SU-DHL-6 (cell line): ENCODE measurements around the gene ITIH1.

ENCODE experiments used
- H2AFZ ChIP-seq: fragments of 200-600 bp; sonication (generic); 2 replicates; pipeline ENCODE4 v1.6.1; 2014; ENCODE audit warnings: low read depth, mild to moderate bottlenecking, moderate library complexity, mixed read lengths, antibody characterized with exemption, low read length; ENCODE audit not compliant: severe bottlenecking
- H3F3A ChIP-seq: fragments of 200-600 bp; shearing (Covaris generic); 2 replicates; pipeline ENCODE4 v1.6.0; 2016; ENCODE audit warnings: antibody characterized with exemption, mild to moderate bottlenecking; ENCODE audit not compliant: insufficient read depth
- H3K27ac ChIP-seq: fragments of 200-600 bp; sonication (generic); 2 replicates; pipeline ENCODE4 v1.5.1; 2016; ENCODE audit warnings: low read depth, mild to moderate bottlenecking, low read length, moderate library complexity, mixed read lengths
- H3K27me3 ChIP-seq: fragments of 200-600 bp; sonication (generic), shearing (Covaris generic); 2 replicates; pipeline ENCODE4 v1.6.0; 2014; ENCODE audit warnings: mild to moderate bottlenecking, low read length
- H3K36me3 ChIP-seq: fragments of 200-600 bp; sonication (generic); 2 replicates; pipeline ENCODE4 v1.6.1; 2014; ENCODE audit warnings: mild to moderate bottlenecking, low read length, mixed read lengths
- H3K4me2 ChIP-seq: fragments of 300-600, 200-600 bp; shearing (Covaris generic), sonication (generic); 2 replicates; pipeline ENCODE4 v1.6.0; 2014; ENCODE audit warnings: low read length, low read depth, mild to moderate bottlenecking; ENCODE audit not compliant: poor library complexity, severe bottlenecking
- H3K4me3 ChIP-seq: fragments of 200-600 bp; sonication (generic); 2 replicates; pipeline ENCODE4 v1.5.1; 2014; ENCODE audit warnings: antibody characterized with exemption, low read length, mild to moderate bottlenecking, mixed read lengths; ENCODE audit not compliant: insufficient read depth, poor library complexity, severe bottlenecking
- H3K79me2 ChIP-seq: fragments of 200-600 bp; sonication (generic); 2 replicates; pipeline ENCODE4 v1.6.1; 2014; ENCODE audit warnings: mild to moderate bottlenecking, low read length, moderate library complexity; ENCODE audit not compliant: insufficient read depth
- H3K9ac ChIP-seq: fragments of 200-600 bp; sonication (generic); 2 replicates; pipeline ENCODE4 v1.7.0; 2014; ENCODE audit warnings: mild to moderate bottlenecking, low read length
- H3K9me2 ChIP-seq: fragments of 200-600 bp; sonication (generic); replicated peaks from 2 replicates; pipeline ENCODE4 v1.6.1; 2014; ENCODE audit warnings: low read length; ENCODE audit not compliant: insufficient read depth
- H3K9me3 ChIP-seq: fragments of 200-600 bp; sonication (generic); 2 replicates; pipeline ENCODE4 v1.6.1; 2014; ENCODE audit warnings: low read length, mixed read lengths; ENCODE audit not compliant: insufficient read depth
- H4K20me1 ChIP-seq: fragments of 200-600 bp; sonication (generic); 2 replicates; pipeline ENCODE4 v1.6.1; 2014; ENCODE audit warnings: low read depth, mild to moderate bottlenecking, antibody characterized with exemption, low read length, moderate library complexity, mixed read lengths
- CTCF ChIP-seq: fragments of 200-600 bp; sonication (generic); IDR thresholded peaks from one replicate; pipeline ENCODE4 v1.5.1; 2017; ENCODE audit warnings: antibody characterized with exemption, mild to moderate bottlenecking, low read length, moderate library complexity; ENCODE audit not compliant: insufficient read depth, poor library complexity, severe bottlenecking
- EZH2phosphoT487 ChIP-seq: fragments of 200-600 bp; sonication (generic), shearing (Covaris generic); conservative IDR thresholded peaks from 2 replicates; pipeline ENCODE4 v1.6.1; 2018; ENCODE audit warnings: mild to moderate bottlenecking, antibody characterized with exemption, low read length, moderate library complexity, mixed read lengths

ITIH1 gene

GRCh38 chr3:52771702-52772101 is 5.7 kb upstream of the ITIH1 start:
- no peaks in the 10 kb centered on the region for H3K9me3 ChIP-seq
- no peak for TF ChIP-seq CTCF
- no peak for TF ChIP-seq EZH2phosphoT487
- H3K27ac ChIP-seq: no peak overlapping the region
- no peaks in the 10 kb centered on the region for H3K9me2 ChIP-seq
- H2AFZ ChIP-seq: peak overlapping the region; percentile 95
- no peaks in the 10 kb centered on the region for H3K36me3 ChIP-seq
- no peaks in the 10 kb centered on the region for H3K79me2 ChIP-seq
- H3F3A ChIP-seq: no peaks in the 10 kb centered on the region; the same call in 1 of the 2 replicates
- no peak overlapping the region for H3K4me3 ChIP-seq
- no peaks in the 10 kb centered on the region for H4K20me1 ChIP-seq
- peak overlapping the region; percentile 93 for H3K4me2 ChIP-seq
- H3K27me3 ChIP-seq: no peaks in the 10 kb centered on the region
- peak overlapping the region; percentile 66; the same call in 1 of the 2 replicates for H3K9ac ChIP-seq

GRCh38 chr3:52773361-52774065 is 3.9 kb upstream of the ITIH1 start:
- Histone ChIP-seq H3K9ac (no peak overlapping the region), H3F3A (no peaks in the 10 kb centered on the region; the same call in 1 of the 2 replicates), H4K20me1 (no peaks in the 10 kb centered on the region), H3K4me3 (no peak overlapping the region), H2AFZ (no peak overlapping the region), H3K36me3 (no peaks in the 10 kb centered on the region), H3K9me3 (no peaks in the 10 kb centered on the region), H3K4me2 (no peak overlapping the region), H3K79me2 (no peaks in the 10 kb centered on the region), H3K27me3 (no peaks in the 10 kb centered on the region), H3K9me2 (no peaks in the 10 kb centered on the region), H3K27ac (no peak overlapping the region)
- TF ChIP-seq CTCF: no peak
- no peak for TF ChIP-seq EZH2phosphoT487

GRCh38 chr3:52774066-52774713 is 3.2 kb upstream of the ITIH1 start:
- Histone ChIP-seq H3K36me3 (no peaks in the 10 kb centered on the region), H3K27me3 (no peaks in the 10 kb centered on the region), H3K27ac (no peak overlapping the region), H3K4me2 (no peak overlapping the region), H3F3A (no peaks in the 10 kb centered on the region; the same call in 1 of the 2 replicates), H3K79me2 (no peaks in the 10 kb centered on the region), H3K9me3 (no peaks in the 10 kb centered on the region), H3K4me3 (no peak overlapping the region), H3K9ac (no peak overlapping the region), H4K20me1 (no peaks in the 10 kb centered on the region), H2AFZ (no peak overlapping the region), H3K9me2 (no peaks in the 10 kb centered on the region)
- no peak for TF ChIP-seq CTCF
- TF ChIP-seq EZH2phosphoT487: no peak
